H1 (cell line): ENCODE results near the gene GBP7. TPM values are rescaled to one million over a fixed set of nuclear protein-coding genes. Genes with fewer than 3 reads are reported as not detected.

Experiments
- CTCF ChIA-PET: fragments of 300-600 bp; sonication (Branson Sonifier 250); formaldehyde crosslinking; loops from one replicate; lab custom pipeline; 2021; ENCODE audit not compliant: partially characterized antibody; lab: Charles Lee
- POLR2A ChIA-PET: fragments of 300-600 bp; sonication (Branson Sonifier 250); formaldehyde crosslinking; loops from one replicate; lab custom pipeline; 2021; ENCODE audit warnings: inconsistent platforms; ENCODE audit not compliant: partially characterized antibody; lab: Charles Lee
- DNase-seq, 2 experiments: peaks; one replicate each; pipeline versions ENCODE4 v3.0.0 to v3.0.0-alpha.2; 2010 to 2022; ENCODE audit warnings: low spot score in 2 of 2, low read depth in 1 of 2, mixed read lengths in 1 of 2
- FAIRE-seq: peaks from 2 replicates; lab custom pipeline; 2011; peaks lifted over from hg19 to GRCh38; lab: Jason Lieb, UNC
- H2AFZ ChIP-seq: 2 replicates; pipeline ENCODE4 v1.8.1; 2012; ENCODE audit warnings: low read length, inconsistent platforms
- H2AK5ac ChIP-seq: 2 replicates; pipeline ENCODE4 v1.6.1; 2013; ENCODE audit warnings: low read depth, low read length
- H2BK120ac ChIP-seq: replicated peaks from 2 replicates; pipeline ENCODE3; 2013; ENCODE audit warnings: low read depth, low read length, inconsistent platforms
- H2BK12ac ChIP-seq: 2 replicates; pipeline ENCODE4 v1.6.1; 2013; ENCODE audit warnings: low read depth, low read length
- H2BK15ac ChIP-seq: 2 replicates; pipeline ENCODE4 v1.6.1; 2013; ENCODE audit warnings: low read length
- H2BK20ac ChIP-seq: 2 replicates; pipeline ENCODE4 v1.6.1; 2013; ENCODE audit warnings: low read length
- H2BK5ac ChIP-seq: 2 replicates; pipeline ENCODE4 v1.6.1; 2013; ENCODE audit warnings: low read depth, low read length
- H3K14ac ChIP-seq: 2 replicates; pipeline ENCODE4 v1.6.1; 2013; ENCODE audit warnings: inconsistent platforms; ENCODE audit not compliant: insufficient read length
- H3K18ac ChIP-seq: 2 replicates; pipeline ENCODE4 v1.6.1; 2013; ENCODE audit warnings: low read length; ENCODE audit errors: extremely low read depth
- H3K23ac ChIP-seq: 2 replicates; pipeline ENCODE4 v1.6.1; 2013; ENCODE audit warnings: inconsistent platforms; ENCODE audit not compliant: insufficient read length
- H3K23me2 ChIP-seq: 2 replicates; pipeline ENCODE4 v1.6.1; 2013; ENCODE audit warnings: low read depth, low read length
- H3K27ac ChIP-seq: 2 replicates; pipeline ENCODE4 v1.6.1; 2011; ENCODE audit warnings: low read depth, low read length, inconsistent platforms
- H3K27me3 ChIP-seq, 4 experiments: replicated peaks in 1 of 4; 1 replicate in 1 of 4; 2 replicates in 3 of 4; pipeline versions ENCODE4 v1.6.1 to v1.8.1; 2011 to 2013; ENCODE audit warnings: low read length in 3 of 4, mild to moderate bottlenecking in 3 of 4, inconsistent platforms in 2 of 4, mixed read lengths in 2 of 4, moderate library complexity in 1 of 4; ENCODE audit not compliant: control insufficient read depth in 3 of 4, insufficient read depth in 3 of 4; ENCODE audit errors: extremely low read depth in 1 of 4
- H3K36me3 ChIP-seq, 4 experiments: 2 replicates each; pipeline versions ENCODE4 v1.6.1 to v1.8.1; 2011 to 2013; ENCODE audit warnings: mild to moderate bottlenecking in 4 of 4, low read length in 3 of 4, moderate library complexity in 2 of 4, control low read depth in 1 of 4, inconsistent platforms in 1 of 4; ENCODE audit not compliant: insufficient read depth in 4 of 4, control insufficient read depth in 2 of 4
- H3K4ac ChIP-seq: replicated peaks from 2 replicates; pipeline ENCODE3; 2013; ENCODE audit warnings: low read length, low read depth, mixed read lengths, inconsistent platforms; ENCODE audit not compliant: insufficient read length
- H3K4me1 ChIP-seq, 4 experiments: replicated peaks in 1 of 4; 1 replicate in 1 of 4; 2 replicates in 3 of 4; pipeline versions ENCODE4 v1.6.1 to v1.8.1; 2011 to 2013; ENCODE audit warnings: low read length in 3 of 4, inconsistent platforms in 2 of 4, mixed read lengths in 1 of 4; ENCODE audit not compliant: insufficient read depth in 4 of 4, control insufficient read depth in 3 of 4
- H3K4me2 ChIP-seq, 2 experiments: 2 replicates each; pipeline versions ENCODE4 v1.6.1 to v1.8.1; 2011 to 2013; ENCODE audit warnings: low read depth in 2 of 2, low read length in 2 of 2, control low read depth in 1 of 2, inconsistent platforms in 1 of 2, mild to moderate bottlenecking in 1 of 2; ENCODE audit not compliant: insufficient read depth in 1 of 2
- H3K4me3 ChIP-seq, 4 experiments: fragments of 200-600, 300-600 bp in 1 of 4; sonication (generic), shearing (Covaris generic), sonication (Bioruptor Twin) in 1 of 4; 2 replicates each; pipeline versions ENCODE4 v1.5.1 to v1.8.1; 2011 to 2016; ENCODE audit warnings: low read length in 4 of 4, low read depth in 3 of 4, control low read depth in 2 of 4, inconsistent platforms in 2 of 4, mild to moderate bottlenecking in 2 of 4, mixed read lengths in 1 of 4, moderate library complexity in 1 of 4; ENCODE audit not compliant: insufficient read depth in 2 of 4; ENCODE audit errors: extremely low read depth in 1 of 4
- H3K56ac ChIP-seq: replicated peaks from 2 replicates; pipeline ENCODE3; 2013; ENCODE audit warnings: low read depth, mild to moderate bottlenecking, mixed read lengths, low read length, inconsistent platforms; ENCODE audit not compliant: insufficient read length
- H3K79me1 ChIP-seq: 2 replicates; pipeline ENCODE4 v1.6.1; 2013; ENCODE audit warnings: low read depth, low read length, control low read depth
- H3K79me2 ChIP-seq, 2 experiments: 2 replicates each; pipeline versions ENCODE4 v1.6.1 to v1.8.1; 2012 to 2013; ENCODE audit warnings: low read length in 2 of 2, mild to moderate bottlenecking in 2 of 2, inconsistent platforms in 1 of 2; ENCODE audit not compliant: insufficient read depth in 2 of 2, control insufficient read depth in 1 of 2
- H3K9ac ChIP-seq, 4 experiments: replicated peaks in 1 of 4; 1 replicate in 1 of 4; 2 replicates in 3 of 4; pipeline versions ENCODE4 v1.6.1 to v1.8.1; 2011 to 2013; ENCODE audit warnings: low read depth in 3 of 4, low read length in 3 of 4, control low read depth in 2 of 4, mild to moderate bottlenecking in 2 of 4, moderate library complexity in 2 of 4, inconsistent platforms in 1 of 4; ENCODE audit errors: extremely low read depth in 1 of 4
- H3K9me3 ChIP-seq, 2 experiments: 2 replicates each; pipeline versions ENCODE4 v1.6.1 to v1.8.1; 2012 to 2013; ENCODE audit warnings: mild to moderate bottlenecking in 2 of 2, moderate library complexity in 2 of 2, control low read depth in 1 of 2, inconsistent platforms in 1 of 2, low read depth in 1 of 2, low read length in 1 of 2, mixed read lengths in 1 of 2; ENCODE audit not compliant: insufficient read depth in 2 of 2
- H4K20me1 ChIP-seq, 2 experiments: replicated peaks in 1 of 2; 2 replicates each; pipeline versions ENCODE3 to v1.8.1; 2011 to 2013; ENCODE audit warnings: inconsistent platforms in 2 of 2, low read length in 2 of 2, mild to moderate bottlenecking in 1 of 2; ENCODE audit not compliant: insufficient read depth in 2 of 2, control insufficient read depth in 1 of 2
- H4K5ac ChIP-seq: 2 replicates; pipeline ENCODE4 v1.6.1; 2013; ENCODE audit warnings: low read length, low read depth, mixed read lengths, inconsistent platforms; ENCODE audit not compliant: insufficient read length
- H4K8ac ChIP-seq: 2 replicates; pipeline ENCODE4 v1.8.0; 2013; ENCODE audit warnings: mild to moderate bottlenecking, moderate library complexity, low read length, inconsistent platforms; ENCODE audit not compliant: insufficient read depth; ENCODE audit errors: extremely low read depth
- H4K91ac ChIP-seq: replicated peaks from 2 replicates; pipeline ENCODE3; 2013; ENCODE audit warnings: low read length, mixed read lengths, inconsistent platforms; ENCODE audit not compliant: insufficient read length
- BACH1 ChIP-seq: IDR thresholded peaks from 2 replicates; pipeline ENCODE4 v1.6.1; 2012; ENCODE audit warnings: low read length, improper control_type of control experiment
- CREB1 ChIP-seq: IDR thresholded peaks from 2 replicates; pipeline ENCODE4 v1.6.1; 2012; ENCODE audit warnings: inconsistent platforms
- EGR1 ChIP-seq: IDR thresholded peaks from 2 replicates; pipeline ENCODE4 v1.6.1; 2011; ENCODE audit warnings: low read depth, low read length, borderline replicate concordance
- JUND ChIP-seq: IDR thresholded peaks from 2 replicates; pipeline ENCODE4 v1.6.1; 2011; ENCODE audit warnings: mild to moderate bottlenecking, improper control_type of control experiment, low read length
- POLR2A ChIP-seq, 2 experiments: IDR thresholded peaks; 1 replicate in 1 of 2; 2 replicates in 1 of 2; pipeline ENCODE4 v1.6.1; 2011; ENCODE audit warnings: low read depth in 2 of 2, low read length in 2 of 2, mild to moderate bottlenecking in 2 of 2; ENCODE audit errors: control extremely low read depth in 1 of 2
- RAD21 ChIP-seq, 2 experiments: IDR thresholded peaks in 1 of 2; conservative IDR thresholded peaks in 1 of 2; 2 replicates each; pipeline ENCODE4 v1.6.1; 2011; ENCODE audit warnings: low read depth in 2 of 2, low read length in 2 of 2, improper control_type of control experiment in 1 of 2, inconsistent platforms in 1 of 2, mild to moderate bottlenecking in 1 of 2, moderate library complexity in 1 of 2
- RXRA ChIP-seq: IDR thresholded peaks from 2 replicates; pipeline ENCODE4 v1.6.1; 2011; ENCODE audit warnings: low read depth, mild to moderate bottlenecking, low read length, moderate library complexity; ENCODE audit not compliant: insufficient read depth
- SIN3A ChIP-seq, 2 experiments: IDR thresholded peaks in 1 of 2; conservative IDR thresholded peaks in 1 of 2; 2 replicates each; pipeline ENCODE4 v1.6.1; 2011 to 2012; ENCODE audit warnings: low read length in 2 of 2, improper control_type of control experiment in 1 of 2, low read depth in 1 of 2, mild to moderate bottlenecking in 1 of 2
- SIX5 ChIP-seq: IDR thresholded peaks from 2 replicates; pipeline ENCODE4 v1.6.1; 2011; ENCODE audit warnings: mild to moderate bottlenecking, low read depth, low read length
- TAF7 ChIP-seq: optimal IDR thresholded peaks from 2 replicates; pipeline ENCODE3; 2011; ENCODE audit warnings: low read depth, mild to moderate bottlenecking, inconsistent platforms, low read length, moderate library complexity, borderline replicate concordance
- TBP ChIP-seq: IDR thresholded peaks from 2 replicates; pipeline ENCODE4 v1.6.1; 2011; ENCODE audit warnings: low read depth, low read length, improper control_type of control experiment
- WGBS, 2 experiments: shearing (Covaris generic) in 1 of 2; methylation state at CpG; one replicate each; pipeline versions ENCODE4 v1.1.6 to v1.1.7; 2013 to 2015; ENCODE audit warnings: low lambda C conversion rate in 2 of 2, mixed read lengths in 2 of 2, inconsistent platforms in 1 of 2, low coverage in 1 of 2, missing lambda C conversion rate in 1 of 2; ENCODE audit not compliant: insufficient replicate concordance in 2 of 2, insufficient coverage in 1 of 2, insufficient read length in 1 of 2; ENCODE audit errors: extremely low coverage in 1 of 2, missing lambda C conversion rate in 1 of 2; 5-methylcytosine and 5-hydroxymethylcytosine counted together
- polyA plus RNA-seq, 7 experiments: library from polyadenylated mRNA; depleted of rRNA in 3 of 7; stranded (reverse) in 5 of 7; unstranded in 2 of 7; fragments of >200 nt in 5 of 7; fragments of 200-250 nt in 2 of 7; gene quantifications; 1 replicate in 5 of 7; 2 replicates in 1 of 7; 4 replicates in 1 of 7; pipeline versions ENCODE4 v1.2.1 to v1.2.3, GENCODE V29; 2011 to 2013; ENCODE audit warnings: missing spikeins in 2 of 7, mixed read lengths in 2 of 7
- total RNA-seq: library from RNA; stranded (reverse); fragmentation: NEBNext Ultra II Directional; extraction: Animal tissue kit (Norgen Biotek cat#: 25700); gene quantifications from 2 replicates; pipeline ENCODE4 v1.2.1, GENCODE V29; 2021
- TF ChIP-seq, protein P1 (sequence below): IDR thresholded peaks from 2 replicates; pipeline ENCODE4 v1.6.1; 2011; ENCODE audit warnings: low read length, improper control_type of control experiment
- TF ChIP-seq, protein P2 (sequence below): IDR thresholded peaks from 2 replicates; pipeline ENCODE4 v1.6.1; 2012; ENCODE audit warnings: inconsistent platforms

The GBP7 gene
- total and polyA plus RNA-seq, 2 of the 8 experiments (the other 6 are each of a cell fraction or from before 2014, with no cell fraction given), result not detected

GRCh38 chr1:89165811-89166210, 10.0 kb downstream of the GBP7 start:
- Histone ChIP-seq H3K9ac (no peak overlapping the region), H3K4ac (no peak overlapping the region), H3K27ac (no peak overlapping the region), H3K56ac (no peak overlapping the region), H2AFZ (no peak overlapping the region), H4K5ac (no peak overlapping the region), H2AK5ac (no peak overlapping the region), H2BK120ac (no peak overlapping the region), H3K4me2 (no peak overlapping the region), H3K27me3 (no peaks in the 10 kb centered on the region), H3K79me2 (no peaks in the 10 kb centered on the region), H4K8ac (no peak overlapping the region), H3K9me3 (no peaks in the 10 kb centered on the region), H2BK20ac (no peak overlapping the region), H3K23me2 (no peaks in the 10 kb centered on the region), H4K20me1 (no peaks in the 10 kb centered on the region), H2BK12ac (no peak overlapping the region), H2BK5ac (no peak overlapping the region), H3K79me1 (no peaks in the 10 kb centered on the region), H3K4me3 (no peak overlapping the region), H2BK15ac (no peak overlapping the region), H3K4me1 (no peaks in the 10 kb centered on the region), H3K36me3 (no peaks in the 10 kb centered on the region), H3K14ac (no peak overlapping the region), H3K23ac (no peak overlapping the region), H3K18ac (no peak overlapping the region), H4K91ac (no peak overlapping the region)
- CTCF ChIA-PET, result no interaction called here
- WGBS, 2 experiments, result 84% methylated on average over 4 of the region's 5 CpGs; no CpG with 5 or more reads in 1 of the 2 experiments
- POLR2A ChIA-PET, result no interaction called here
- FAIRE-seq (no peak), DNase-seq (no peak)
- TF ChIP-seq TAF7 (no peak), TBP (no peak), POLR2A (IDR thresholded peaks at IDR 0.05; ENCODE audit: control extremely low read depth in 1 of 2, low read depth in 2 of 2, low read length in 2 of 2) (no peak), SIN3A (conservative IDR thresholded peaks at IDR 0.05 in 1 of 2, IDR thresholded peaks at IDR 0.05 in 1 of 2; ENCODE audit: low read depth in 1 of 2, low read length in 2 of 2) (no peak), JUND (no peak), SIX5 (no peak), BACH1 (no peak), RAD21 (IDR thresholded peaks at IDR 0.05 in 1 of 2, conservative IDR thresholded peaks at IDR 0.05 in 1 of 2; ENCODE audit: low read depth in 2 of 2, low read length in 2 of 2) (no peak), CREB1 (no peak), EGR1 (no peak), RXRA (no peak)
- TF ChIP-seq, protein P1, sequence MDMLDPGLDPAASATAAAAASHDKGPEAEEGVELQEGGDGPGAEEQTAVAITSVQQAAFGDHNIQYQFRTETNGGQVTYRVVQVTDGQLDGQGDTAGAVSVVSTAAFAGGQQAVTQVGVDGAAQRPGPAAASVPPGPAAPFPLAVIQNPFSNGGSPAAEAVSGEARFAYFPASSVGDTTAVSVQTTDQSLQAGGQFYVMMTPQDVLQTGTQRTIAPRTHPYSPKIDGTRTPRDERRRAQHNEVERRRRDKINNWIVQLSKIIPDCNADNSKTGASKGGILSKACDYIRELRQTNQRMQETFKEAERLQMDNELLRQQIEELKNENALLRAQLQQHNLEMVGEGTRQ, result no peak
- TF ChIP-seq, protein P2, sequence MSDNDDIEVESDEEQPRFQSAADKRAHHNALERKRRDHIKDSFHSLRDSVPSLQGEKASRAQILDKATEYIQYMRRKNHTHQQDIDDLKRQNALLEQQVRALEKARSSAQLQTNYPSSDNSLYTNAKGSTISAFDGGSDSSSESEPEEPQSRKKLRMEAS, result no peak
